Measurements from ENCODE around the gene ERVV-1. TPM values are rescaled to one million over a fixed set of nuclear protein-coding genes. Genes with fewer than 3 reads are reported as not detected.
"Not testable (repeated sequence)": the region's sequence is repeated elsewhere in the genome, so short reads cannot be mapped to it uniquely, and the experiment has no call there.

The ERVV-1 gene, protein sequence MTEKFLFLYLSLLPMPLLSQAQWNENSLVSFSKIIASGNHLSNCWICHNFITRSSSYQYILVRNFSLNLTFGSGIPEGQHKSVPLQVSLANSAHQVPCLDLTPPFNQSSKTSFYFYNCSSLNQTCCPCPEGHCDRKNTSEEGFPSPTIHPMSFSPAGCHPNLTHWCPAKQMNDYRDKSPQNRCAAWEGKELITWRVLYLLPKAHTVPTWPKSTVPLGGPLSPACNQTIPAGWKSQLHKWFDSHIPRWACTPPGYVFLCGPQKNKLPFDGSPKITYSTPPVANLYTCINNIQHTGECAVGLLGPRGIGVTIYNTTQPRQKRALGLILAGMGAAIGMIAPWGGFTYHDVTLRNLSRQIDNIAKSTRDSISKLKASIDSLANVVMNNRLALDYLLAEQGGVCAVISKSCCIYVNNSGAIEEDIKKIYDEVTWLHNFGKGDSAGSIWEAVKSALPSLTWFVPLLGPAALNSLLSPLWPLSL
- total RNA-seq (0.36 TPM in 1 of 2 replicates, not detected in the other), polyA plus RNA-seq (0.19 and 0.62 TPM in 2 replicates)

DNA sequence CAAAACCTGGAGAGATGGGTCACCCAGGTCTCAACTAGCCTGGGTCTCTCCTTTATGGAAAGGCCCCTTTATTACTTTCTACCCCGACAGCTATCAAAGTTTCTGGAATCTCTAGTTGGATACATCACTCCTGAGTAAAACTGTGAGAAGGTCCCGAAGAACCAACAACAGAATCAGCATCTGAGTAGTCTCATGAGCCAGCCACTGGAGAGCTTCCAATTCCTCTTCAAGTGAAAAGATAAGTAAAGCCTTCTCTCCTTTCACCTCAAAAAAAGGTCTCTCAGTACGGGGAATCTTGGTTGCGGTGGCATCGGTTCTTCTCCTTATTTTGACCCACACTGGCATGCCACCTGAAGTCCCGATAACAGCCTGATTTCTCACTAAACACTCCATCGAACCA is at the start of gene ERVV-1:
Gene ERVV-1 (plus strand): TSS at position 301 of the 400 bp plus-strand sequence. CDS start 170 bp downstream, outside the sequence.
- Histone ChIP-seq H3K4me2 (no peak within 1 kb of the TSS), H2AFZ (no peak within 1 kb of the TSS), H3K4me1 (ENCODE audit: insufficient read depth) (no peaks in the 10 kb centered on the region), H3K27me3 (no peaks in the 10 kb centered on the region), H4K20me1 (ENCODE audit: insufficient read depth, poor library complexity, severe bottlenecking) (no peaks in the 10 kb centered on the region), H3K9me2 (replicated peaks; ENCODE audit: insufficient read depth) (no peaks in the 10 kb centered on the region), H3K27ac (no peak within 1 kb of the TSS), H3K36me3 (replicated peaks; ENCODE audit: insufficient read depth, low read depth) (no peaks in the 10 kb centered on the region), H3K9me3 (ENCODE audit: low read depth) (no peaks in the 10 kb centered on the region), H3K4me3 (no peak within 1 kb of the TSS), H3K79me2 (no peaks in the 10 kb centered on the region)
- no peak for DNase-seq (ENCODE audit: low spot score)
- WGBS (ENCODE audit: low lambda C conversion rate, missing lambda C conversion rate): 85% methylated on average over 7 of the region's 7 CpGs
- TF ChIP-seq, protein P1, sequence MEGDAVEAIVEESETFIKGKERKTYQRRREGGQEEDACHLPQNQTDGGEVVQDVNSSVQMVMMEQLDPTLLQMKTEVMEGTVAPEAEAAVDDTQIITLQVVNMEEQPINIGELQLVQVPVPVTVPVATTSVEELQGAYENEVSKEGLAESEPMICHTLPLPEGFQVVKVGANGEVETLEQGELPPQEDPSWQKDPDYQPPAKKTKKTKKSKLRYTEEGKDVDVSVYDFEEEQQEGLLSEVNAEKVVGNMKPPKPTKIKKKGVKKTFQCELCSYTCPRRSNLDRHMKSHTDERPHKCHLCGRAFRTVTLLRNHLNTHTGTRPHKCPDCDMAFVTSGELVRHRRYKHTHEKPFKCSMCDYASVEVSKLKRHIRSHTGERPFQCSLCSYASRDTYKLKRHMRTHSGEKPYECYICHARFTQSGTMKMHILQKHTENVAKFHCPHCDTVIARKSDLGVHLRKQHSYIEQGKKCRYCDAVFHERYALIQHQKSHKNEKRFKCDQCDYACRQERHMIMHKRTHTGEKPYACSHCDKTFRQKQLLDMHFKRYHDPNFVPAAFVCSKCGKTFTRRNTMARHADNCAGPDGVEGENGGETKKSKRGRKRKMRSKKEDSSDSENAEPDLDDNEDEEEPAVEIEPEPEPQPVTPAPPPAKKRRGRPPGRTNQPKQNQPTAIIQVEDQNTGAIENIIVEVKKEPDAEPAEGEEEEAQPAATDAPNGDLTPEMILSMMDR (IDR thresholded peaks at IDR 0.05; ENCODE audit: poor library complexity): no peak
- TF ChIP-seq EZH2 (IDR thresholded peaks at IDR 0.05; ENCODE audit: borderline replicate concordance) (no peak), EZH2phosphoT487 (IDR thresholded peaks at IDR 0.05; ENCODE audit: low read depth, severe bottlenecking, unreplicated experiment) (no peak)

DNA sequence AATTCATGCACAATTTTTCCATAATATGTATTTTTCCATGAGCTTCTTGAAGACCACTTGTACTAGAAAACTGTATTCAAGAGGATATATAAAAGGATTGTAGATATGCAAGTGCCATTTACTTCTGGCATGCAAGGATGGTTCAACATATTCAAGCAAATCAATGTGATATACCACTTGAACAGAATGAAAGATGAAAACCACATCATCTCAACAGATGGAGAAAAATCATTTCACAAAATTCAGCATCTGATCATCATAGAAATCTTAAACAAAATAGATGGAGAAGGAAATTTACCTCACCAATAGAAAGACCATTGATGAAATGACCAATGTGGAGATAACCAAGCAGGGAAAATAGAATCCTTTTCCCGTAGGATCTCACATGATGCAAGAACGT is 45.9 kb upstream of the ERVV-1 start:
- Histone ChIP-seq H3K4me3 (no peak overlapping the region), H2AFZ (no peak overlapping the region), H4K20me1 (ENCODE audit: insufficient read depth, poor library complexity, severe bottlenecking) (no peaks in the 10 kb centered on the region), H3K79me2 (no peaks in the 10 kb centered on the region), H3K4me1 (ENCODE audit: insufficient read depth) (peaks cover 5% of the 10 kb centered on the region), H3K9me2 (replicated peaks; ENCODE audit: insufficient read depth) (no peaks in the 10 kb centered on the region), H3K9me3 (ENCODE audit: low read depth) (peaks cover 20% of the 10 kb centered on the region), H3K27ac (no peak overlapping the region), H3K36me3 (replicated peaks; ENCODE audit: insufficient read depth, low read depth) (no peaks in the 10 kb centered on the region), H3K4me2 (no peak overlapping the region), H3K27me3 (no peaks in the 10 kb centered on the region)
- TF ChIP-seq EZH2phosphoT487 (IDR thresholded peaks at IDR 0.05; ENCODE audit: low read depth, severe bottlenecking, unreplicated experiment): no peak
- TF ChIP-seq EZH2 (IDR thresholded peaks at IDR 0.05; ENCODE audit: borderline replicate concordance): no peak
- TF ChIP-seq, protein P1 (IDR thresholded peaks at IDR 0.05; ENCODE audit: poor library complexity): no peak
- WGBS (ENCODE audit: low lambda C conversion rate, missing lambda C conversion rate): 96% methylated on average over 2 of the region's 2 CpGs
- no peak for DNase-seq (ENCODE audit: low spot score)

DNA sequence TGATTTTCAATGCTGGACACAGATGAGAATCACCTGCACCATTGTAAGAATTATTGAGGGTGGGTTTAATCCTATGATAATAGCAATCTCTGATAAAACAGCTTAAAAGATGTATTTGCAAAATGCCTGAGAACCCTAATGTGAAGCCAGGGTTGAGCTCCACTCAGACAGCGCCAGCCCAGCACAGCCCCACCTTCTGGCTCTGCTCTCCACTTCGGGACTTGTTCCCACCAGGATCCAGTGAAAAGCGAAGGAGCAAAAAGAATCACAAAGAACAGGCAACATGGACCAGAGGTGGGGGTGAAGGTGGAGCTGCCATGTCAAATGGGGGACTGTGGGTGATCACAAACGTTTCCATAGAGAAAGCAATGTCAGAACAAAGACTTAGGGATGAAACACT is 32.4 kb upstream of the ERVV-1 start:
- no peak for DNase-seq (ENCODE audit: low spot score)

DNA sequence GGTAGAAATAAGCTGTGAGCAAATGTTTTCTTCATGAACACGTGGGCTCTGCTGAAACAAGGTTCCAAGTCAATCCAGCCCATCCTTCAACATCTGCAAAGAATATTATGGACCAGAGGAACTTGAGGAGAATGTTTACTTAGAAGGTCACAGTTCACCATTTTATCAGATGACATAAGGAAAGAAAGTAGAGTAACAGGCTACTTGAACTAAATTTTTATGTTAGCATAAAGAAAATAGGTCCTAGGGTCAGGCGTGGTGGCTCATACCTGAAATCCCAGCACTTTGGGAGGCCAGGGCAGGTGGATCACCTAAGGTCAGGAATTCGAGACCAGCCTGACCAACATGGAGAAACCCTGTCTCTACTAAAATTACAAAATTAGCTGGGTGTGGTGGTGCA is 30.6 kb upstream of the ERVV-1 start:
- not testable (repeated sequence) for H3K36me3 ChIP-seq (replicated peaks; ENCODE audit: insufficient read depth, low read depth); H3K27me3 ChIP-seq; H3K4me1 ChIP-seq (ENCODE audit: insufficient read depth); DNase-seq (ENCODE audit: low spot score); H4K20me1 ChIP-seq (ENCODE audit: insufficient read depth, poor library complexity, severe bottlenecking); H3K27ac ChIP-seq; H3K4me3 ChIP-seq; H2AFZ ChIP-seq; H3K79me2 ChIP-seq; H3K9me3 ChIP-seq (ENCODE audit: low read depth); H3K9me2 ChIP-seq (replicated peaks; ENCODE audit: insufficient read depth); H3K4me2 ChIP-seq
- WGBS (ENCODE audit: low lambda C conversion rate, missing lambda C conversion rate): 92% methylated on average over 3 of the region's 3 CpGs

More for the DNA sequence above, 32.4 kb upstream of the ERVV-1 start:
- Histone ChIP-seq H3K36me3 (replicated peaks; ENCODE audit: insufficient read depth, low read depth) (peaks cover under 1% of the 10 kb centered on the region), H3K4me3 (no peak overlapping the region), H3K9me2 (replicated peaks; ENCODE audit: insufficient read depth) (no peaks in the 10 kb centered on the region), H3K27ac (no peak overlapping the region), H3K79me2 (no peaks in the 10 kb centered on the region), H3K27me3 (no peaks in the 10 kb centered on the region), H3K9me3 (ENCODE audit: low read depth) (no peaks in the 10 kb centered on the region), H2AFZ (no peak overlapping the region), H4K20me1 (ENCODE audit: insufficient read depth, poor library complexity, severe bottlenecking) (no peaks in the 10 kb centered on the region), H3K4me1 (ENCODE audit: insufficient read depth) (no peaks in the 10 kb centered on the region), H3K4me2 (no peak overlapping the region)
- 69% methylated on average over 4 of the region's 4 CpGs for WGBS (ENCODE audit: low lambda C conversion rate, missing lambda C conversion rate)
- TF ChIP-seq, protein P1 (IDR thresholded peaks at IDR 0.05; ENCODE audit: poor library complexity): no peak
- TF ChIP-seq EZH2phosphoT487 (IDR thresholded peaks at IDR 0.05; ENCODE audit: low read depth, severe bottlenecking, unreplicated experiment): no peak

Measured in hepatocyte (in vitro differentiated cells).